Inferior parietal cortex (tissue), 1 donor: ENCODE results near the gene CENPX.
A peak's percentile ranks its signal among the peaks of the same experiment; 100 is the strongest.

Experiments used
- DNase-seq: peaks from one replicate; pipeline ENCODE4 v3.0.0-alpha.2; 2016; ENCODE audit errors: extremely low spot score

Gene CENPX

DNA sequence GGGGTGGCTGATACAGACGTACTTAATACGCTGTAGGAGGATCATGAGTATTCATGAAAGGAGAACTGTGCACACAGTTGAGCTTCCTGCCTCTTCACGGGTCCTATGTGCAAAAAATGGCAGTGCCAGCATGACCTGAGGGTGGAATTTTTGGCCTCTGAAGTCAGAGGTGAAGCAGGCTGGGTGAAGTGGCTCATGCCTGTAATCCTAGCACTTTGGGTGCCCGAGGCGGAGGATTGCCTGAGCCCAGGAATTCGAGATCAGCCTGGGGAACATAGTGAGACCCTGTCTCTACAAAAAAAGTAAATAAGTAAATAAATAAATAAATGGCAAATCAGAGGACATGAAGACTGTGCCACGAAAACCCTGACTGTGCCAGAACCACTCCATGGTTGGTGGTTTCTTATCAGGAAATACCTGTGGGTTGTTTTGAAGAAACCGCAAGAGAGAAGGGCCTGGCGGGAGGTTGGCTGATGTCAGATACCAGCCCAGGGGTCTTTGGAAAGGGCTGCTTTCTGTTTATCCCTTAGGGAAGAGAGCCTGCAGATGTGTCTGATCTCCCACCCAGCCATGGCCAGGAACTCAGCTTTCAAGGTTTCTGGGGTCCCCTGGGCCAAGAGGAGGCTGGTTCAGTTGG is 41.9 kb downstream of the CENPX start:
- no peak for DNase-seq

- no peak for DNase-seq
Observed at GRCh38 chr17:81980122-81980521, 42.6 kb downstream of the CENPX start.

DNA sequence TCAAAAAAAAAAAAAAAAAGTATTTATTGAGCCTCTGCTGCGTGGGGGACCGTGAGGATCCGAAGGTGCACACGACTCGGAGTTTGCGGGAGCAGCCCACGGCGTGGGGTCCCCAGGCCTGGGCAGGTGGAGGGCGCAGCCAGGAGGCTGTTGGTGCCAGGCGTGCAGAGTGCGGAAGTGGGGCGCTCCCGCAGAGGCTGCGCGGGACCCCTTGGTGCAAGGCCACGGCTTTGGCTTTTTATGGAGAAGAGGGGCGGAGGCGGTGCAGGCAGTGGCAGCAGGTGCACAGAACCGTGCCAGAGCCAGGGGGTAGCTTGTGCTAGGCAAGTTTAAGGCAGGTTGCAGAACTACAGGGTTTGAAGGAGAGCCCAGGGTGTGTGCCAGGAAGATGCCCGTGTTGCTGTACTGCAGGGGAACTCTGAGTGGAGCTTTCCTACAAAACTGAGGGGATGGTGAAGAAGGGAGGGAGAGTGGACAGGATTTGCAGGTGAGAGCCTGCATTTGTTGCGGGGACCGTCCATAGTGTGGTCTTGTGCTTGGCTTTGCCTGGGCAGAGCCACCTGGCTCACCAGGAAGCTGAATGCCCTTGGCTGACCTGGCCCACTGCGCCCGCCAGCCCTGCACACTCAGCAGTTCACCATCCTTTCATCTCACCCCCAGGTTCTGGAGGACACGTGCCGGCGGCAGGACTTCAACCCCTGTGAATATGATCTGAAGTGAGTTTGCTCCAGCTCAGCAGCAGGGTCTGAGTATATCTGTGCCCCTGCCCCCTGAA is 44.0 kb downstream of the CENPX start:
- DNase-seq, result no peak

GRCh38 chr17:81977211-81977808 is 45.4 kb downstream of the CENPX start, which contains the start of gene ASPSCR1:
ASPSCR1 (plus strand) TSS chr17:81977629; CDS start chr17:81977647, 18 bp downstream.
- DNase-seq, result peak; percentile 82

DNA sequence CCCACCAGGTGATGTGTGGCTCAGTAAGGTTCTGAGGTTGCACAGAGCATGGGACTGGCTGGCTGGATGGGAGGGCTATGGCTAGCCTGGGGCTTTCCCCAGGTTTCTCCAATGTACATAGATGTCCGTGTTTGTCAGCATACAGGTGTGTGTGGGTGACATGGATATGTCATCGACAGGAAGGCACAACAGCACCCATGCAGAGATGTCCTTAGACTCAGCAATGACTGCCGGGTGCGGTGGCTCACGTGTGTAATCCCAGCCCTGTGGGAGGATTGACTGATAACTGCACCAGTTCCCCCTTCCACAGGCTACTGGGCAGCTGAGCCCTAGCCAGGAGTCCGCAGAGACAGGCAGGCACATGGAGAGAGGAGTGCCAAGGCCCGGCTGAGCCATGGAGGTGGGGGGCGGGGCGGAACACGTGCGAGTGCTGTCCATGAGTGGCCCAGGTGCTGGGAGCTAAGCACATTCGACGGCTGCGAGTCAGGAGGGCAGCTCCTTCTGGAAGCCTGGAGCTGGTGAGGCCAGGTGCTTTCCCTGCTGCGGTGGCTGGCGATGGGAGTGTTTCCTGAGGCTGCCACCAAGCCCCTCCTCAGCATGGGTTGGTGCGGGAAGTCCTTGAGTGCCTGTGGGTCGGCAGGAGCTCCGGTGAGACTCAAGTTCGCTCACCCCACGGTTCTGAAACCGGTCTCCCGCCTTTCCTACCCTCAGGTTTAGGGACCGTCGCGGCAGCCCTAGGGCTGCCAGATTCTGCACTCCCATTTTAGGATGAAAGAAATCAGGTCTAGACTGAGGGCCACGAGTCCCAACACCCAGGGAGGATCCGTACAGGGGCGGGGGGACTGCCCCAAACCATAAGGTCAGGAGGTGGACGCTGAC is 46.1 kb downstream of the CENPX start:
- DNase-seq, result no peak

- no peak for DNase-seq
Observed at GRCh38 chr17:81973432-81973831, 49.2 kb downstream of the CENPX start.

GRCh38 chr17:81968850-81969812 is 53.5 kb downstream of the CENPX start:
- no peak for DNase-seq
